Activated T-cell treated with anti-CD3 and anti-CD28 coated beads, Interleukin-2, amount 50 U/mL, for 72 hours (primary cell): ENCODE data around the gene GPR161. TPM values are rescaled to one million over a fixed set of nuclear protein-coding genes. Genes with fewer than 3 reads are reported as not detected.
"Not testable (repeated sequence)": the region's sequence is repeated elsewhere in the genome, so short reads cannot be mapped to it uniquely, and the experiment has no call there.

Experiments used
- ATAC-seq, 2 donors: fragments of 150-1000 bp; cut with Tn5 transposase; replicated peaks in 1 of 2; 2 replicates each; pipeline ENCODE4 v1.10.0; 2021; ENCODE audit warnings: moderate library complexity in 2 of 2, mild to moderate bottlenecking in 1 of 2
- DNase-seq, 2 donors: peaks; one replicate each; pipeline ENCODE4 v3.0.0; 2021 to 2022; ENCODE audit warnings: mixed read lengths in 1 of 2
- H3K27ac Mint-ChIP-seq: one replicate; pipeline ENCODE4 v1.8.0; 2022; ENCODE audit warnings: mild to moderate bottlenecking, moderate library complexity, mixed read lengths
- H3K27me3 Mint-ChIP-seq: one replicate; pipeline ENCODE4 v1.8.0; 2022; ENCODE audit warnings: low read depth, mixed read lengths
- H3K36me3 Mint-ChIP-seq, 2 donors: one replicate each; pipeline ENCODE4 v1.8.0; 2022; ENCODE audit warnings: mixed read lengths in 2 of 2, mild to moderate bottlenecking in 1 of 2; ENCODE audit not compliant: insufficient read depth in 2 of 2
- H3K4me1 Mint-ChIP-seq: one replicate; pipeline ENCODE4 v1.8.0; 2022; ENCODE audit warnings: low read depth, mixed read lengths
- H3K4me3 Mint-ChIP-seq, 2 donors: one replicate each; pipeline ENCODE4 v1.8.0; 2022; ENCODE audit warnings: mild to moderate bottlenecking in 2 of 2, mixed read lengths in 2 of 2, moderate library complexity in 2 of 2
- H3K9me3 Mint-ChIP-seq, 2 donors: one replicate each; pipeline ENCODE4 v1.8.0; 2022; ENCODE audit warnings: mixed read lengths in 2 of 2
- total RNA-seq, 2 donors: library from RNA; stranded (reverse); gene quantifications; one replicate each; pipeline ENCODE4 v1.2.3, GENCODE V29; 2022

Gene GPR161
- total RNA-seq, 2 donors from 2014 or later = 1.4 to 4.5 TPM

GRCh38 chr1:168163670-168164069 lies 26.9 kb upstream of the GPR161 start:
- no peak overlapping the region for H3K4me3 Mint-ChIP-seq
- peaks cover 8 to 9% of the 10 kb centered on the region in 2 donors for H3K36me3 Mint-ChIP-seq
- peaks cover 17 to 18% of the 10 kb centered on the region in 2 donors for H3K9me3 Mint-ChIP-seq
- H3K27ac Mint-ChIP-seq = no peak overlapping the region
- no peak for DNase-seq
- peaks cover 19% of the 10 kb centered on the region for H3K27me3 Mint-ChIP-seq
- ATAC-seq = no peak
- H3K4me1 Mint-ChIP-seq = no peaks in the 10 kb centered on the region

GRCh38 chr1:168161459-168161858 lies 24.7 kb upstream of the GPR161 start:
- peaks cover 19 to 26% of the 10 kb centered on the region in 2 donors for H3K9me3 Mint-ChIP-seq
- peaks cover 22% of the 10 kb centered on the region for H3K27me3 Mint-ChIP-seq
- H3K27ac Mint-ChIP-seq = no peak overlapping the region
- peaks cover 10 to 19% of the 10 kb centered on the region in 2 donors for H3K36me3 Mint-ChIP-seq
- no peaks in the 10 kb centered on the region for H3K4me1 Mint-ChIP-seq
- DNase-seq = no peak
- H3K4me3 Mint-ChIP-seq = no peak overlapping the region
- no peak for ATAC-seq

GRCh38 chr1:168159979-168160378 lies 23.2 kb upstream of the GPR161 start:
- no peak overlapping the region for H3K27ac Mint-ChIP-seq
- no peak overlapping the region for H3K4me3 Mint-ChIP-seq
- DNase-seq (no peak), ATAC-seq (no peak)
- H3K9me3 Mint-ChIP-seq = peaks cover 19 to 26% of the 10 kb centered on the region in 2 donors
- no peaks in the 10 kb centered on the region for H3K4me1 Mint-ChIP-seq
- H3K27me3 Mint-ChIP-seq = peaks cover 22% of the 10 kb centered on the region
- H3K36me3 Mint-ChIP-seq = peaks cover 10 to 19% of the 10 kb centered on the region in 2 donors

- DNase-seq = no peak
- no peak overlapping the region for H3K27ac Mint-ChIP-seq
- H3K4me1 Mint-ChIP-seq = peaks cover 5% of the 10 kb centered on the region
- no peak for ATAC-seq
- H3K36me3 Mint-ChIP-seq = peaks cover 10 to 20% of the 10 kb centered on the region in 2 donors
- peaks cover 22% of the 10 kb centered on the region for H3K27me3 Mint-ChIP-seq
- H3K9me3 Mint-ChIP-seq = peaks cover 19 to 26% of the 10 kb centered on the region in 2 donors
- no peak overlapping the region for H3K4me3 Mint-ChIP-seq
Observed at GRCh38 chr1:168159251-168159650, 22.5 kb upstream of the GPR161 start.

- Mint-ChIP-seq H3K27ac (no peak overlapping the region), H3K4me1 (peaks cover 5% of the 10 kb centered on the region), H3K9me3 (peaks cover 19 to 26% of the 10 kb centered on the region in 2 donors), H3K4me3 (no peak overlapping the region), H3K36me3 (peaks cover 10 to 20% of the 10 kb centered on the region in 2 donors), H3K27me3 (peaks cover 15% of the 10 kb centered on the region)
- ATAC-seq = no peak
- no peak for DNase-seq
Observed at GRCh38 chr1:168157638-168158037, 20.9 kb upstream of the GPR161 start.

GRCh38 chr1:168155910-168156309 lies 19.2 kb upstream of the GPR161 start:
- no peak for ATAC-seq
- no peak for DNase-seq
- peaks cover 5% of the 10 kb centered on the region for H3K4me1 Mint-ChIP-seq

GRCh38 chr1:168154707-168155106 lies 18.0 kb upstream of the GPR161 start:
- peaks cover 7 to 12% of the 10 kb centered on the region in 2 donors for H3K9me3 Mint-ChIP-seq
- H3K27me3 Mint-ChIP-seq, ATAC-seq, H3K4me3 Mint-ChIP-seq, H3K27ac Mint-ChIP-seq, H3K4me1 Mint-ChIP-seq, DNase-seq: not testable (repeated sequence)
- H3K36me3 Mint-ChIP-seq = peaks cover 7 to 13% of the 10 kb centered on the region in 2 donors

More at GRCh38 chr1:168155910-168156309, 19.2 kb upstream of the GPR161 start:
- peaks cover 10 to 20% of the 10 kb centered on the region in 2 donors for H3K36me3 Mint-ChIP-seq
- H3K27me3 Mint-ChIP-seq = peaks cover 9% of the 10 kb centered on the region
- no peak overlapping the region for H3K4me3 Mint-ChIP-seq
- no peak overlapping the region for H3K27ac Mint-ChIP-seq
- peaks cover 13 to 20% of the 10 kb centered on the region in 2 donors for H3K9me3 Mint-ChIP-seq

GRCh38 chr1:168151935-168152334 lies 15.2 kb upstream of the GPR161 start:
- no peaks in the 10 kb centered on the region for H3K27me3 Mint-ChIP-seq
- H3K4me1 Mint-ChIP-seq = peaks cover 15% of the 10 kb centered on the region

GRCh38 chr1:168150283-168150682 lies 13.6 kb upstream of the GPR161 start:
- no peak for ATAC-seq
- Mint-ChIP-seq H3K4me3 (no peak overlapping the region), H3K27me3 (peaks cover 1% of the 10 kb centered on the region), H3K36me3 (peaks cover 0 to 1% of the 10 kb centered on the region in 2 donors), H3K4me1 (peaks cover 23% of the 10 kb centered on the region), H3K9me3 (no peaks in the 10 kb centered on the region), H3K27ac (no peak overlapping the region)
- DNase-seq = no peak

More at GRCh38 chr1:168151935-168152334, 15.2 kb upstream of the GPR161 start:
- no peak for DNase-seq
- no peak for ATAC-seq
- Mint-ChIP-seq H3K9me3 (no peaks in the 10 kb centered on the region), H3K36me3 (peaks cover 0 to 1% of the 10 kb centered on the region in 2 donors), H3K4me3 (no peak overlapping the region), H3K27ac (no peak overlapping the region)

- no peak overlapping the region for H3K27ac Mint-ChIP-seq
- H3K4me3 Mint-ChIP-seq = no peak overlapping the region
- DNase-seq (no peak), ATAC-seq (no peak)
- H3K27me3 Mint-ChIP-seq = peaks cover 4% of the 10 kb centered on the region
- no peaks in the 10 kb centered on the region for H3K9me3 Mint-ChIP-seq
- H3K4me1 Mint-ChIP-seq = peaks cover 21% of the 10 kb centered on the region
- no peaks in the 10 kb centered on the region for H3K36me3 Mint-ChIP-seq
Observed at GRCh38 chr1:168148916-168149315, 12.2 kb upstream of the GPR161 start.

- H3K9me3 Mint-ChIP-seq = no peaks in the 10 kb centered on the region
- ATAC-seq (no peak), DNase-seq (no peak)
- no peak overlapping the region for H3K4me3 Mint-ChIP-seq
- H3K36me3 Mint-ChIP-seq = no peaks in the 10 kb centered on the region
- H3K27ac Mint-ChIP-seq = no peak overlapping the region
- peaks cover 4% of the 10 kb centered on the region for H3K27me3 Mint-ChIP-seq
- peaks cover 21% of the 10 kb centered on the region for H3K4me1 Mint-ChIP-seq
Observed at GRCh38 chr1:168146626-168147025, 9.9 kb upstream of the GPR161 start.

- peaks cover 21% of the 10 kb centered on the region for H3K4me1 Mint-ChIP-seq
- DNase-seq (no peak), ATAC-seq (no peak)
- peaks cover 4% of the 10 kb centered on the region for H3K27me3 Mint-ChIP-seq
- H3K27ac Mint-ChIP-seq = no peak overlapping the region
- H3K4me3 Mint-ChIP-seq = peak overlapping the region in 1 of 2 donors; percentile 36
- H3K9me3 Mint-ChIP-seq = no peaks in the 10 kb centered on the region
- no peaks in the 10 kb centered on the region for H3K36me3 Mint-ChIP-seq
Observed at GRCh38 chr1:168146160-168146539, 9.4 kb upstream of the GPR161 start.

- Mint-ChIP-seq H3K36me3 (no peaks in the 10 kb centered on the region), H3K4me3 (peak overlapping the region; percentile 14 to 62), H3K27ac (no peak overlapping the region), H3K4me1 (peaks cover 22% of the 10 kb centered on the region), H3K9me3 (no peaks in the 10 kb centered on the region), H3K27me3 (peaks cover 4% of the 10 kb centered on the region)
- peak; percentile 99 for ATAC-seq
- peak; percentile 88 to 91 for DNase-seq
Observed at GRCh38 chr1:168145184-168146159, 8.7 kb upstream of the GPR161 start.
